ENCODE results near the gene ARV1. TPM values are rescaled to one million over a fixed set of nuclear protein-coding genes. Genes with fewer than 3 reads are reported as not detected.

The ARV1 gene
- 14.1 TPM for polyA plus RNA-seq (ENCODE audit: insufficient read length)

DNA sequence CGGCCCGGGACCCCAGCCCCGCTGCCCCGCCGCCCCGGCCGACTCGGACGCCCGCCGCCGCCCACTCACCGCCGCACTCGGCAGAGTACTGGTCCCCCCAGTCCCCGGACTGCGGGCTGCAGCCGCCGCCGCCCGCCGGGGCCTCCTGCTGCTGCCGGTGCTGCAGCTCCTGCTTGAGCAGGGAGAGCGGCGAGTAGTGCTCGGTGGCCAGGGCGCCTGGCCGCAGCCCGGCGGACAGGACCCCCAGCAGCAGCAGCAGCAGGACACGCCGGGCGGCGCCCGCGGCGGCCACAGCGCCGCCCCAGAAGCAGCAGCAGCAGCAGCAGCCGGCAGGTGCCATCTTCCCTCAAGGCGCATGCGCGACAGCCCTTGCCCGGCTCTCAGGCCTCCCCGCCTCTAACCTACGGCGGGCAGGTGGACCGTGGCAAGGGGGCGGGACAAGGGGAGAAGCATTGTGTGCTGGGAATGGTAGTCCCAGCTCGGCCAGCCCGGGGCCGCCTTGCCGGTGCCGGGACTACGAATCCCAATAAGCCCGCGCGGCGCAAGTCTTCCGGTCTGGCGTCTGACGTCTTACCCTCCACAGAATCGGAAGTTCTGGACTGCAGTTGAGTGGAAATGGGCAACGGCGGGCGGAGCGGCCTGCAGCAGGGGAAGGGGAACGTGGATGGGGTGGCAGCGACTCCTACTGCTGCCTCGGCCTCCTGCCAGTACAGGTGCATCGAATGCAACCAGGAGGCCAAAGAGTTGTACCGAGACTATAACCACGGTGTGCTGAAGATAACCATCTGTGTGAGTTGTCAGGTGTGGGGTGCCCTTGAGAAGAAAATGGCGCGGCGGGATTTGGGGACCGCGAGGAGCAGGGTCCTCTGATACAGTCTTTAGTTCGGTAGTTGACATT is at the start of gene ARV1, which contains the start of gene TTC13:
TSS of gene ARV1 (plus strand) at position 604 of the 898 bp plus-strand sequence. CDS start at position 616, 12 bp downstream.
TSS of gene TTC13 (minus strand) at position 371 of the 898 bp plus-strand sequence. CDS start at position 340, 31 bp downstream.
- DNase-seq: peak; percentile 95

- no peak for DNase-seq
Observed at GRCh38 chr1:230930986-230931385, 47.9 kb upstream of the ARV1 start.

DNA sequence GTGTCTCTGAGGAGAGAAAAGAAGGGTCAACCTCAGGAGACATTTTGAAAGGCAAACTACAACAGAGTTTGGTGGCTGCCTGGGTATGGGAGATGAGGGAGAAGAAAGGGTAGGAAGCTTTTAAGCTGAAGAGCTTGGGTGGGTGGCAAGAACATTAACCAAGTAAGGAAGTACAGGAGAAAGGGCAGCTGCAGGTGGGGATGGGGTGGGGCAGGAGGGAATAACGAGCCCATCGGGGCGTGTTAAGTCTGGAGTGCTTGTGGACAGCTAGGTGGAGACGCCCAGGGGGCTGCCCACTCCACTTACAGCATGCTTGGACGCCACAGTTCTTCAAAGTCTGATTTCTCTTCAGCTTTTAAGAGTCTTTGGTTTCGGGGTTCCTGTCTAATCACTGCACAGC is 43.0 kb upstream of the ARV1 start:
- no peak for DNase-seq

- DNase-seq: no peak
Observed at GRCh38 chr1:230936475-230936874, 42.4 kb upstream of the ARV1 start.

DNA sequence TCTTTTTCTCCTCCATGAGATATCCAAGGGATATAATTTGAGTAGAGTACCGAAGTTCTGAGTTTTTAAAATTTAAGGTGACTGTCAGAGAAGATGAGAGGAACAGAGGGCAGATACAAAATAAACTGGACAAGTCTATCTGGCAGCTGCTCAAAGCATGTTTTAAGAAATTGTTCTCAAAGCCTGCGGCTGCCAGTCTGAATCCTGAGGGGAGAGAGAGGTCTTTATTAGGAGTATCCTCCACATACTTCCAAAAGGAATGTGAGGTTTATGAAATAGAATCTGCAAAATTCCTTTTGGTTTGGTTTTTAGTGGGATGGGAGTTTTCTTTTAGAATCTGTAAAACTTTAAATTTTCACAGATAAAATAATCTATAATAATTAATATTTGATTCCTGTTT is 41.5 kb upstream of the ARV1 start:
- no peak for DNase-seq

DNA sequence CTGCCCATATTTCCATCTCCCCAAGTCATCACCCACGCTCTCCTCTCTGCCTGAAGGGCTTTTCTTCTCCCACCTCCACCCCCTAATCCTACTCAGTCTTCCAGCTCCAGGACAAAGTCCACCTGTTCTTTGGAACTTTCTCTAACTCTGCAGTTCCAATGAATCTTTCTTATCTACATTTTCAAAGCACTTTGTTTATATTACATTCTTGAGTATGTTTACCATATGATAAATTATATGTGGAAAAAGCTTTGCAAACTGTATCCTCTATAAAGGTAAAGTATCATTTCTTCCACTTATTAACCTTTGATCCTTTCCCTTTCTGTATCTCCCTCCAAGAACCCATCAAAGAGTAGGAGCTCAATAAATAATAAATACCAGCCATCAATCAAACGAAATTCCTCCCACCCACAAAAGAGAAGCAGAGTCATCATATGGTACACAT is 39.9 kb upstream of the ARV1 start:
- no peak for DNase-seq

- no peak for DNase-seq
Observed at GRCh38 chr1:230939806-230940489, 38.9 kb upstream of the ARV1 start.

DNA sequence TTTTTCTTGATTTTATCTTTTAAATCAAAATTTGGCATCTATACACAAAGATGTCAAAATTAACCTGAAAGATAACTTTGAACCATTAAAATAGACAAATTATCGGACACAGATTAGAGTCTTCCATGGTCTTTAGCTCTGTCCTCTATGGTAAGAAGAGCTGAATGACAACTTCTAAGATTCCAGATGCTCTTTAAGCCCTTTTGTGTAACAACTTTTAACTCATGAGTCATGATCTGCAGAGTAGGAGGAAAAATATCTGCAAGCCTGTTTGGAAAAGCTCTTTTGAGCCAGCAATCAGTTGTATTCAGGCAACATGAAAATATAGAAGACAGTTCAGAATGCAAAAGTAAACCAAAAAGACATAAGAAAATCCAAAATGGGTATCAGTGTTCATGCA is 38.0 kb upstream of the ARV1 start:
- DNase-seq: no peak

- no peak for DNase-seq
Observed at GRCh38 chr1:230943048-230943593, 35.8 kb upstream of the ARV1 start.

DNA sequence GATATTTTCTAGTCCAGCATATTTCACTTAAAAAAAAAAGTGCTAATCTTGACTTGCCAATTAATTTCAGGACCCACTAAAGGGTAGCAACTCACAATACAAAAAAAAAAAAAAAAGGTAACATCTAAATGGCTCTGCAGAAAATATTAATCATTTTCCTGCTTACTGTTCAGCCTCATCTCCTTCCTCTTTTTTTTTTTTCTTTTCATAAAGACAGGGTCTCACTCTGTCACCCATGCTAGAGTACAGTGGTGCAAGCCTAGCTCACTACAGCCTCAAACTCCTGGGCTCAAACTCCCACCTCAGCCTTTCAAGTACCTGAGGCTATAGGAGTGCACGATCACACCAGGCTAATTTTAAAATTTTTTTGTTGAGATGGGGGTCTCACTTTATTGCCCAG is 30.6 kb upstream of the ARV1 start:
- no peak for DNase-seq

GRCh38 chr1:230948903-230949302 is 30.0 kb upstream of the ARV1 start:
- DNase-seq: no peak

- no peak for DNase-seq
Observed at GRCh38 chr1:230950404-230950803, 28.5 kb upstream of the ARV1 start.

- DNase-seq: no peak
Observed at GRCh38 chr1:230957580-230957989, 21.3 kb upstream of the ARV1 start.

DNA sequence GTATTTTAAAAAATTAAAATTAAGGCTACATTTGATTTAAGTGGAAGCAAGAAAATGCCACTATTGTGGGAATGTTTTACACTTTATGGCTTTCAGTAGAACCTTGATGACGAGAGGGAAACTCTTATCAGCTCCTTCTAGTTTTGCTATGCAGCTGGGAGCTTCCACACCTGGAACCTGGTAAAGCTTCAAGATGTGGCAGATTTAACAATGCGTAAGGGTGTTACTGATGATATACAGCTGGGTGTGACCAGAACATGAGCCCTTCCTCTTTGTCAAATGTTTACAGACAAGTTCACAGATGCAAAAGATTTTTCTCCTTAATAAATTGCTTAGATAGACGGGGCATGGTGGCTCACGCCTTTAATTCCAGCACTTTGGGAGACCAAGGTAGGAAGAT is 20.5 kb upstream of the ARV1 start:
- no peak for DNase-seq

DNA sequence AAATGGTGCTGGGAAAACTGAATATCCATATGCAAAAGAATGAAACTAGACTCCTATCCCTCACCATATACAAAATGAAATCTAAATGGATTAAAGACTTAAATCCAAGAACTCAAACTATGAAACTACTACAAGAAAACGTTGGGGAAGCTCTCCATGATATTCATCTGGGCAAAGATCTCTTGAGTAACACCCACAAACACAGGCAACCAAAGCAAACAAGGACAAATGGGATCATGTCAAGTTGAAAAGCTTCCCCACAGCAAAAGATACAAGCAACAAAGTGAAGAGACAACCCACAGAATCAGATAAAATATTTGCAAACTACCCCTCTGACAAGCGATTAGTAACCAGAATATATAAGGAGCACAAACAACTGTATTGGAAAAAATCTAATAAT is 14.0 kb upstream of the ARV1 start:
- no peak for DNase-seq

- DNase-seq: no peak
Observed at GRCh38 chr1:230965535-230965934, 13.4 kb upstream of the ARV1 start.

DNA sequence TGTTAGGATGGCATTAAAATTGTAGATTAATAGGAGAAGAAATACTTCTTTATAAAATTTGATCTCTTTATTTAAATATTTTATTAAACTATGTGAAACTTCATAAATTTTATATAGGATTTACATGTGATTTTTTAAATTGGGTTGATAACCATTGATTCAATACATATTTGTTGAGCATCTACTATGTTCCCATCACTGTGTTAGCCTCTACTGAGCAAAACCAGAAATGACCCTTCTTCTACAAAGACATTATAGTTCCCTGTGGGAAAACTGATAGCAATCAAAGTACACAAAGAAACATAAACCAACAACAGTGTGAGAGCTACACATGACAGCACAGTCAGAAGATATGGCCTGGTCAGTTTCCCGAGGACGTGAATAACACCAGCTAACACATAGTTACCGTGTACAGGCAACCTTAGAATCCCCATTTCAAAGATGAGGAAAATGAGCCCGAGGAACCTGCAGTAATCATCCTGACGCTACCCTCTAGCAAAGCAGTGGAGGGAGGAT is 12.5 kb upstream of the ARV1 start:
- DNase-seq: no peak

DNA sequence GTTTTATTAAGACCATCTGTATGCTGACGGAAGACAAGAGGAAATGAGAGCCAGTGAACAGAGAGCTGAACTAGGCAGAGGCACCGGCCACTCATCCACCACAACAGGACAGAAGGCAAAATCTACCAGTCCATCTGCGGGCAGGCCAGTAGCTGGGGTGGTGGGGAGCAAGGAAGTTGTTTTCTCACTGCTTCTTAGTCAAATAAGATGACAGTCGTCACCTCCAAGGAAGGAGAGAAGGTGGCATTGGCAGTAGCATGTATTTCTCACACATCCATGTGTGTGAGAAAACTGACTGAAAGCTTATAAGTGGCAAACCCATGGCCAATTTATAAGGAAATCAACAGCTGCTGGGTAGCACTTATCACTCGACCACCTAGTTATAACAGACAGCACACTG is 8.5 kb upstream of the ARV1 start:
- no peak for DNase-seq

DNA sequence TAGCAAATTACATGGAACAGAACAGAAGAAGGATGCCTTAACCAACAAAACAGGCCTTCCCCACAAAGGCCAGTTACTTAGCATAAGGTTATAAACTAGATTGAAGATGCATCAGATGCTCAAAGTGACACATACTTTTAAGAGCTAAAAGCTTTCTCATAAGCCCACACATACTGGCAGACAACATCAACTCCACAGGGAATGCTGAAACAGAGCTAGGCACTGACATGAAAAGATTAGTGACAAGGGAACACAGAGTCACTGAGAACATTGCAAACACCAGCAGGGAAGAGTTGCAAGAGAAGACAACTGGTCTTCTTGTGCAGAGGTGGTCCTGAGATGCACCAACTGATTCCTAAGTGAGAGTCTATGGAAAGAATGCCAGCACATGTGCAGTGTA is 7.1 kb upstream of the ARV1 start:
- DNase-seq: no peak

DNA sequence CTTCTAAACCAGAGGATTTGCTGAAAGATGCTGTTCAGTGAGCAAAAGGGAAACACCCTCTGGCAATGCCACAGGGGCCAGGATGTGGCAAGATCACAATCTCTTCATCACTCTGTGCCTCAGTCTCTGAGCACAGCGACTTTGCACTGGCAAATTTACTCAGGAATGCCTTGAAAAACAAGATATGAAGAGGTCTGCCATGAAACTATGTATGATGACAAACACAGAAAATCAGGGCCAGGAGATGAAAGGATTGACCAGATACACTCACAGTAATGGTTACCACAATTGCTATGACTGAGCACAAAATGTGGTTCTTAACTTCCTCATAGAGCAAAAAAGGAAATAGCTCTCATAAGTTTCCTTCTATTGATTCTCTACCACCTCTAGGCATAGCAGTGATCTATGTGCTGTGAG is 6.0 kb upstream of the ARV1 start:
- no peak for DNase-seq

GRCh38 chr1:230975636-230976035 is 3.3 kb upstream of the ARV1 start:
- no peak for DNase-seq

DNA sequence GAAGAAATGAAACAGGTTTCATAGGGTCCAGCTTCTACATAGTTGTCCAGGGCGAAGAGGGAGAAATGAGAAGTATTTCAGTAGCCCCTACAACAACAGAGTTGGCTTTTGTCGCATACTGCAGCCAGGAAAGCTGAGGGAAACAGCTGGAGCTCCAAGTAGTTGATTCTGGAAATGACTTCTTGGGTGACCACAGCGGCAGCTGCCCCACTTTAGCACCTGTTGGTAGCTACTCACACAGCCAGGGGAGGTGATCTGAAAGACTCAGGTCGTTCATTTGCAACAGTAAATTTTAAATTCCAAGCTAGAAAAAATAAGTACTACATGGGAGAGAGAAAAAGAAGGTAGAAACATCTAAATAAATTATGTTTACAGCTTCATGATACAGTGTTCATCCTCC is 2.5 kb upstream of the ARV1 start:
- DNase-seq: no peak
